GM23338 (cell line): Measurements from ENCODE around the gene TELO2. TPM values are rescaled to one million over a fixed set of nuclear protein-coding genes. Genes with fewer than 3 reads are reported as not detected.

Experiments used
- ATAC-seq: fragments of 200-7000 bp; cut with Tn5 transposase; 3 replicates; pipeline ENCODE4 v1.9.1; 2020
- DNase-seq: peaks from one replicate; pipeline ENCODE4 v3.0.0-alpha.2; 2015; ENCODE audit warnings: low spot score
- H2AFZ ChIP-seq: fragments of 200-600 bp; sonication (generic); 2 replicates; pipeline ENCODE4 v1.8.0; 2016; ENCODE audit warnings: antibody characterized with exemption, mild to moderate bottlenecking, moderate library complexity
- H3F3A ChIP-seq: fragments of 200-600 bp; sonication (generic); replicated peaks from 2 replicates; pipeline ENCODE4 v1.8.0; 2017; ENCODE audit warnings: antibody characterized with exemption, mixed run types, low read depth
- H3K27ac ChIP-seq: fragments of 200-600 bp; sonication (generic); 2 replicates; pipeline ENCODE4 v1.6.1; 2016; ENCODE audit warnings: low read depth
- H3K27me3 ChIP-seq: fragments of 200-600 bp; sonication (generic); 2 replicates; pipeline ENCODE4 v1.8.0; 2016; ENCODE audit warnings: mild to moderate bottlenecking, mixed run types, moderate library complexity; ENCODE audit not compliant: insufficient read depth
- H3K36me3 ChIP-seq: fragments of 200-600 bp; sonication (generic); 2 replicates; pipeline ENCODE4 v1.8.0; 2016; ENCODE audit warnings: mild to moderate bottlenecking; ENCODE audit not compliant: insufficient read depth
- H3K4me1 ChIP-seq: fragments of 200-600 bp; sonication (generic); 2 replicates; pipeline ENCODE4 v1.8.0; 2016; ENCODE audit warnings: mild to moderate bottlenecking, moderate library complexity; ENCODE audit not compliant: insufficient read depth
- H3K4me2 ChIP-seq: fragments of 200-600 bp; sonication (generic); 2 replicates; pipeline ENCODE4 v1.7.1; 2017; ENCODE audit warnings: mixed run types
- H3K4me3 ChIP-seq: fragments of 200-600 bp; sonication (generic); 2 replicates; pipeline ENCODE4 v1.6.1; 2016; ENCODE audit warnings: mixed run types
- H3K79me2 ChIP-seq: fragments of 200-600 bp; sonication (generic); replicated peaks from 2 replicates; pipeline ENCODE4 v1.8.0; 2017; ENCODE audit warnings: mild to moderate bottlenecking; ENCODE audit not compliant: insufficient read depth
- H3K9me2 ChIP-seq: fragments of 200-600 bp; sonication (generic); 2 replicates; pipeline ENCODE4 v1.8.0; 2017; ENCODE audit not compliant: insufficient read depth
- H4K20me1 ChIP-seq: fragments of 200-600 bp; sonication (generic); replicated peaks from 2 replicates; pipeline ENCODE4 v1.8.0; 2017; ENCODE audit warnings: mild to moderate bottlenecking; ENCODE audit not compliant: insufficient read depth
- H3K27ac Mint-ChIP-seq: 2 replicates; pipeline ENCODE4 v1.8.0; 2020; ENCODE audit warnings: inconsistent platforms, mild to moderate bottlenecking, moderate library complexity, mixed read lengths
- H3K27me3 Mint-ChIP-seq: 3 replicates; pipeline ENCODE4 v1.8.0; 2022; ENCODE audit warnings: low read depth, mild to moderate bottlenecking, moderate library complexity, mixed read lengths, inconsistent platforms; ENCODE audit not compliant: insufficient read depth, poor library complexity
- H3K36me3 Mint-ChIP-seq: 3 replicates; pipeline ENCODE4 v1.8.0; 2021; ENCODE audit warnings: low read depth, mild to moderate bottlenecking, inconsistent platforms, moderate library complexity, mixed read lengths
- H3K4me1 Mint-ChIP-seq: 3 replicates; pipeline ENCODE4 v1.8.0; 2020; ENCODE audit warnings: mild to moderate bottlenecking, inconsistent platforms, mixed read lengths
- H3K4me3 Mint-ChIP-seq: 3 replicates; pipeline ENCODE4 v1.8.0; 2021; ENCODE audit warnings: moderate library complexity, mild to moderate bottlenecking, inconsistent platforms, mixed read lengths
- H3K9me3 Mint-ChIP-seq: 3 replicates; pipeline ENCODE4 v1.8.0; 2020; ENCODE audit warnings: moderate library complexity, mild to moderate bottlenecking, inconsistent platforms, mixed read lengths
- CREB1 ChIP-seq: fragments of 250-450 bp; sonication (Bioruptor Pico); IDR thresholded peaks from 2 replicates; pipeline ENCODE4 v1.5.0; 2020; ENCODE audit warnings: low read depth, mild to moderate bottlenecking, moderate library complexity
- NANOG ChIP-seq: IDR thresholded peaks from 2 replicates; pipeline ENCODE4 v1.6.1; 2016; ENCODE audit warnings: antibody characterized with exemption, borderline replicate concordance
- POLR2AphosphoS5 ChIP-seq: IDR thresholded peaks from 2 replicates; pipeline ENCODE4 v1.6.1; 2016; ENCODE audit warnings: antibody characterized with exemption, low read depth
- ZNF114 ChIP-seq: fragments of 250-450 bp; sonication (Bioruptor Pico); IDR thresholded peaks from 2 replicates; pipeline ENCODE4 v1.5.0; 2020; ENCODE audit warnings: mild to moderate bottlenecking, moderate library complexity
- ZNF331 ChIP-seq: fragments of 250-450 bp; sonication (Bioruptor Pico); IDR thresholded peaks from 2 replicates; pipeline ENCODE4 v1.5.0; 2020; ENCODE audit warnings: low read depth, mild to moderate bottlenecking, moderate library complexity
- polyA plus RNA-seq: library from polyadenylated mRNA; unstranded; fragments of >200 nt; fragmentation: Nextera tagmentation; extraction: Ambion mirVana; gene quantifications from 2 replicates; pipeline ENCODE4 v1.2.1, GENCODE V29; 2016
- total RNA-seq: library from RNA; depleted of rRNA; stranded (reverse); fragments of >200 nt; shearing (Covaris generic); gene quantifications from 2 replicates; pipeline ENCODE4 v1.2.3, GENCODE V29; 2014
- TF ChIP-seq, protein P1 (sequence below): fragments of 250-450 bp; sonication (Bioruptor Pico); IDR thresholded peaks from 2 replicates; pipeline ENCODE4 v1.5.0; 2020; ENCODE audit warnings: mild to moderate bottlenecking, moderate library complexity
- TF ChIP-seq, protein P2 (sequence below): IDR thresholded peaks from 2 replicates; pipeline ENCODE4 v1.6.1; 2016; ENCODE audit warnings: antibody characterized with exemption

The TELO2 gene
- total and polyA plus RNA-seq, 2 experiments from 2014 or later: 45.4 to 76.0 TPM

DNA sequence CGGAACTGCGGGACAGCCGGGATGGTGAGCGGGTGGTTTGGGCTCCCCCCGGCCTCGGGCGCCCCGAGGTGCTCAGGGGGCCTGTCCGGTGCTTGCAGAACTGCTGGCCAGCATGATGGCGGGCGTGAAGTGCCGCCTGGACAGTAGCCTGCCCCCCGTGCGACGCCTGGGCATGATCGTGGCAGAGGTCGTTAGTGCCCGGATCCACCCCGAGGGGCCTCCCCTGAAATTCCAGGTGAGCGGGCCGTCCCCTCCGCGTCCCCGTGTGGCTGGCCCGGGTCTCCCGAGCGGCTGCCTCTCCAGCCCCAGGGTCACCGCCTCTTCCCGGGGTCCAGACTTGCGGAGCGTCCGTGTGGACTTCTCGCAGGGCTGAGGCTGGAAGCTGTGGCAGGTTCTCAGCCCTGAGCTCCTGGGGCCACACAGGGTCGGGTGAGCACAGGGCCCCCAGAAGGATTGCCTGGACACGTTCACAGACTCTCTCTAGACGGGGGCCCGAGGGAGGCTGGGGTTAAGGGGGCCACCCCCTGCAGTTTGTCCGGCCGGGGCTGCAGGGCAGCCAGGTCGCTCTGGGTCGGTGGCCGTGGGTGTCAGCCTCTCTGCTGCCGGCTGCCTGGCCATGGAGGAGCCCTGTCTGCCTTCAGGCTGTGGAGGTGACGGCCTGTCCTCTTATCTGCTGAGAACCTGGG is 7.4 kb downstream of the TELO2 start (continued):
- TF ChIP-seq, protein P1, sequence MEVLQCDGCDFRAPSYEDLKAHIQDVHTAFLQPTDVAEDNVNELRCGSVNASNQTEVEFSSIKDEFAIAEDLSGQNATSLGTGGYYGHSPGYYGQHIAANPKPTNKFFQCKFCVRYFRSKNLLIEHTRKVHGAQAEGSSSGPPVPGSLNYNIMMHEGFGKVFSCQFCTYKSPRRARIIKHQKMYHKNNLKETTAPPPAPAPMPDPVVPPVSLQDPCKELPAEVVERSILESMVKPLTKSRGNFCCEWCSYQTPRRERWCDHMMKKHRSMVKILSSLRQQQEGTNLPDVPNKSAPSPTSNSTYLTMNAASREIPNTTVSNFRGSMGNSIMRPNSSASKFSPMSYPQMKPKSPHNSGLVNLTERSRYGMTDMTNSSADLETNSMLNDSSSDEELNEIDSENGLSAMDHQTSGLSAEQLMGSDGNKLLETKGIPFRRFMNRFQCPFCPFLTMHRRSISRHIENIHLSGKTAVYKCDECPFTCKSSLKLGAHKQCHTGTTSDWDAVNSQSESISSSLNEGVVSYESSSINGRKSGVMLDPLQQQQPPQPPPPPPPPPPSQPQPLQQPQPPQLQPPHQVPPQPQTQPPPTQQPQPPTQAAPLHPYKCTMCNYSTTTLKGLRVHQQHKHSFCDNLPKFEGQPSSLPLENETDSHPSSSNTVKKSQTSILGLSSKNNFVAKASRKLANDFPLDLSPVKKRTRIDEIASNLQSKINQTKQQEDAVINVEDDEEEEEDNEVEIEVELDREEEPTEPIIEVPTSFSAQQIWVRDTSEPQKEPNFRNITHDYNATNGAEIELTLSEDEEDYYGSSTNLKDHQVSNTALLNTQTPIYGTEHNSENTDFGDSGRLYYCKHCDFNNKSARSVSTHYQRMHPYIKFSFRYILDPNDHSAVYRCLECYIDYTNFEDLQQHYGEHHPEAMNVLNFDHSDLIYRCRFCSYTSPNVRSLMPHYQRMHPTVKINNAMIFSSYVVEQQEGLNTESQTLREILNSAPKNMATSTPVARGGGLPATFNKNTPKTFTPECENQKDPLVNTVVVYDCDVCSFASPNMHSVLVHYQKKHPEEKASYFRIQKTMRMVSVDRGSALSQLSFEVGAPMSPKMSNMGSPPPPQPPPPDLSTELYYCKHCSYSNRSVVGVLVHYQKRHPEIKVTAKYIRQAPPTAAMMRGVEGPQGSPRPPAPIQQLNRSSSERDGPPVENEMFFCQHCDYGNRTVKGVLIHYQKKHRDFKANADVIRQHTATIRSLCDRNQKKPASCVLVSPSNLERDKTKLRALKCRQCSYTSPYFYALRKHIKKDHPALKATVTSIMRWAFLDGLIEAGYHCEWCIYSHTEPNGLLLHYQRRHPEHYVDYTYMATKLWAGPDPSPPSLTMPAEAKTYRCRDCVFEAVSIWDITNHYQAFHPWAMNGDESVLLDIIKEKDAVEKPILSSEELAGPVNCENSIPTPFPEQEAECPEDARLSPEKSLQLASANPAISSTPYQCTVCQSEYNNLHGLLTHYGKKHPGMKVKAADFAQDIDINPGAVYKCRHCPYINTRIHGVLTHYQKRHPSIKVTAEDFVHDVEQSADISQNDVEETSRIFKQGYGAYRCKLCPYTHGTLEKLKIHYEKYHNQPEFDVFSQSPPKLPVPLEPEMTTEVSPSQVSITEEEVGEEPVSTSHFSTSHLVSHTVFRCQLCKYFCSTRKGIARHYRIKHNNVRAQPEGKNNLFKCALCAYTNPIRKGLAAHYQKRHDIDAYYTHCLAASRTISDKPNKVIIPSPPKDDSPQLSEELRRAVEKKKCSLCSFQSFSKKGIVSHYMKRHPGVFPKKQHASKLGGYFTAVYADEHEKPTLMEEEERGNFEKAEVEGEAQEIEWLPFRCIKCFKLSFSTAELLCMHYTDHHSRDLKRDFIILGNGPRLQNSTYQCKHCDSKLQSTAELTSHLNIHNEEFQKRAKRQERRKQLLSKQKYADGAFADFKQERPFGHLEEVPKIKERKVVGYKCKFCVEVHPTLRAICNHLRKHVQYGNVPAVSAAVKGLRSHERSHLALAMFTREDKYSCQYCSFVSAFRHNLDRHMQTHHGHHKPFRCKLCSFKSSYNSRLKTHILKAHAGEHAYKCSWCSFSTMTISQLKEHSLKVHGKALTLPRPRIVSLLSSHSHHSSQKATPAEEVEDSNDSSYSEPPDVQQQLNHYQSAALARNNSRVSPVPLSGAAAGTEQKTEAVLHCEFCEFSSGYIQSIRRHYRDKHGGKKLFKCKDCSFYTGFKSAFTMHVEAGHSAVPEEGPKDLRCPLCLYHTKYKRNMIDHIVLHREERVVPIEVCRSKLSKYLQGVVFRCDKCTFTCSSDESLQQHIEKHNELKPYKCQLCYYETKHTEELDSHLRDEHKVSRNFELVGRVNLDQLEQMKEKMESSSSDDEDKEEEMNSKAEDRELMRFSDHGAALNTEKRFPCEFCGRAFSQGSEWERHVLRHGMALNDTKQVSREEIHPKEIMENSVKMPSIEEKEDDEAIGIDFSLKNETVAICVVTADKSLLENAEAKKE (CRISPR knock-in tag): no peak
- TF ChIP-seq CREB1 (CRISPR knock-in tag) (no peak), ZNF331 (CRISPR knock-in tag) (no peak), POLR2AphosphoS5 (no peak)
- TF ChIP-seq, protein P2, sequence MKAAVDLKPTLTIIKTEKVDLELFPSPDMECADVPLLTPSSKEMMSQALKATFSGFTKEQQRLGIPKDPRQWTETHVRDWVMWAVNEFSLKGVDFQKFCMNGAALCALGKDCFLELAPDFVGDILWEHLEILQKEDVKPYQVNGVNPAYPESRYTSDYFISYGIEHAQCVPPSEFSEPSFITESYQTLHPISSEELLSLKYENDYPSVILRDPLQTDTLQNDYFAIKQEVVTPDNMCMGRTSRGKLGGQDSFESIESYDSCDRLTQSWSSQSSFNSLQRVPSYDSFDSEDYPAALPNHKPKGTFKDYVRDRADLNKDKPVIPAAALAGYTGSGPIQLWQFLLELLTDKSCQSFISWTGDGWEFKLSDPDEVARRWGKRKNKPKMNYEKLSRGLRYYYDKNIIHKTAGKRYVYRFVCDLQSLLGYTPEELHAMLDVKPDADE: no peak

DNA sequence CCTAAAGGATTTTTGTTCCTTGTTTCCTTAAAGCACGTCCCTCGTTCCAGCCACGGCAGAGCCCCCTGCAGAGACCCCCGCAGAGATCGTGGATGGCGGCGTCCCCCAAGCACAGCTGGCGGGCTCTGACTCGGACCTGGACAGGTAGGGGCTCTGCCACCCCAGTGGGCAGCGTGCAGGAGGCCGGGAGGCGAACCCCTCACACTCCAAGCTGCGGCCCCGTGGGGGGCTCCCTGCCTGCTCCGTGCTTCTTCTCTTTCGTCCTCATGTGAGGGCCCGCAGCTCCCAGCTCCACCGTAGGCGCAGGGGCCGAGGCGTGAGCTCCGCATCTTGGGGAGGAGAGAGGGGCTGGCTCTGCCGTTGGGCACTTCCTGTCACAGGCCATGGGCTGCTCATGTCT is 8.5 kb downstream of the TELO2 start:
- peaks cover 12% of the 10 kb centered on the region for H3K36me3 ChIP-seq
- H3K4me1 Mint-ChIP-seq: no peaks in the 10 kb centered on the region
- no peak overlapping the region for H3K27ac Mint-ChIP-seq
- TF ChIP-seq ZNF114 (CRISPR knock-in tag) (no peak), ZNF331 (CRISPR knock-in tag) (no peak), NANOG (no peak), POLR2AphosphoS5 (no peak)
- TF ChIP-seq, protein P1 (CRISPR knock-in tag): no peak

More for the DNA sequence above, 8.5 kb downstream of the TELO2 start:
- Histone ChIP-seq H2AFZ (no peak overlapping the region), H3K9me2 (no peaks in the 10 kb centered on the region), H3K4me1 (no peaks in the 10 kb centered on the region), H3K27ac (no peak overlapping the region), H3K79me2 (no peaks in the 10 kb centered on the region), H3F3A (no peaks in the 10 kb centered on the region), H3K27me3 (no peaks in the 10 kb centered on the region), H3K4me3 (no peak overlapping the region), H3K4me2 (no peak overlapping the region), H4K20me1 (0 out of 2 replicates have a peak, but pooled peaks cover 4% of the 10 kb centered on the region)
- DNase-seq (no peak), ATAC-seq (no peak)
- peaks cover 5% of the 10 kb centered on the region for H3K27me3 Mint-ChIP-seq
- peaks cover 37% of the 10 kb centered on the region for H3K36me3 Mint-ChIP-seq
- H3K4me3 Mint-ChIP-seq: no peak overlapping the region
- H3K9me3 Mint-ChIP-seq: no peaks in the 10 kb centered on the region
